Head of caudate nucleus (tissue), 42 donors: Measurements from ENCODE around the gene INPP4A.
"Not testable (repeated sequence)": the region's sequence is repeated elsewhere in the genome, so short reads cannot be mapped to it uniquely, and the experiment has no call there.

Source experiments
- DNase-seq, 42 donors: peaks; one replicate each; pipeline versions ENCODE4 v3.0.0 to v3.0.0-alpha.2; 2020 to 2021; ENCODE audit warnings: mixed read lengths in 7 of 42
- intact Hi-C: fragments of 100-400 bp; cut with DNase I; formaldehyde crosslinking; loops from one replicate; pipeline ENCODE4 v1.15.0; 2022

INPP4A gene

DNA sequence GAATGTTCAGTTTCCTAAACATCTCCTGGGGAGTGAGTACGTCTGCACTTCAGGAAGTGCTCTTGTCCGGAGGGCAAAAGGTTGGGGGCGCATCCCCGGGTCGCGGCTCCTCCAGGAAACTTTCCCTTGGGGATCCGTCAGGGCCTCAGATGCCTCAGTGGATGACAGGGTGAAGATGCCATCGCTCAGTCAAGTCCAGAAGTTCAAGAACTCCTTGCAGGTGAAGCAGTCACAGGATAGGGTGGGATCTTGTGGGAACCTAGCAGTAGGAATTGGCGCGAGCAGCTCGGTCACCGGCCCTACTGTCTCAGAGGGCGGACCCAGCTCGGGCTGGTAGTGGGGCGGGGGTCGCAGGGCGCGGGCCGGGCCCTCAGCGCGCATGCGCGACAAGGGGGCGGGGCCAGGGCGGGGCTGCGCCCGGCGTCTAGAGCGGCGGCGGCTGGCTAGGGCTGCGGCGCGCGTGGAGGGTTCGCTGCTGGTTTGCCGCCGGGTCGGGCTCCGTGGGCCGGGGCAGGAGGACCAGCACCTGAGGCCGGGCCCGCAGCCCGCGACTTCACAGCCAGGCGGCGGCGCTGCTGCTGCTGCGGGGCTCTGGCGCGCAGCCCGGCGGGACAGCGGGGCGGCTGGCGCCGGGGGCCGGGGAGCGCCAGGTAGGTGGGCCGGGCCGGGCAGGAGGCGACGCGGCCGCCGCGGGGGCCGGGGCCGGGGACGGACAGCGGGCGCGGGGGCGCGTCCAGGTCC is at the start of gene INPP4A:
INPP4A (plus strand) TSS at position 423 of the 741 bp plus-strand sequence. CDS start 75,191 bp downstream, outside the sequence.
- intact Hi-C loops = no loop called here

DNA sequence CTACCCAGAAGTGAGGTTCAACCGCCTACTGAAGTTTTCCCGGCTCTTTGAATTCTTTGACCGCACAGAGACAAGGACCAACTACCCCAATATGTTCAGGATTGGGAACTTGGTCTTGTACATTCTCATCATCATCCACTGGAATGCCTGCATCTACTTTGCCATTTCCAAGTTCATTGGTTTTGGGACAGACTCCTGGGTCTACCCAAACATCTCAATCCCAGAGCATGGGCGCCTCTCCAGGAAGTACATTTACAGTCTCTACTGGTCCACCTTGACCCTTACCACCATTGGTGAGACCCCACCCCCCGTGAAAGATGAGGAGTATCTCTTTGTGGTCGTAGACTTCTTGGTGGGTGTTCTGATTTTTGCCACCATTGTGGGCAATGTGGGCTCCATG is 48.7 kb upstream of the INPP4A start:
- intact Hi-C loops = no loop called here
- no peak for DNase-seq

More for the DNA sequence above, at the start of gene INPP4A:
- peak in 41 of 42 donors; percentile 28 to 88 (median 78) for DNase-seq

DNA sequence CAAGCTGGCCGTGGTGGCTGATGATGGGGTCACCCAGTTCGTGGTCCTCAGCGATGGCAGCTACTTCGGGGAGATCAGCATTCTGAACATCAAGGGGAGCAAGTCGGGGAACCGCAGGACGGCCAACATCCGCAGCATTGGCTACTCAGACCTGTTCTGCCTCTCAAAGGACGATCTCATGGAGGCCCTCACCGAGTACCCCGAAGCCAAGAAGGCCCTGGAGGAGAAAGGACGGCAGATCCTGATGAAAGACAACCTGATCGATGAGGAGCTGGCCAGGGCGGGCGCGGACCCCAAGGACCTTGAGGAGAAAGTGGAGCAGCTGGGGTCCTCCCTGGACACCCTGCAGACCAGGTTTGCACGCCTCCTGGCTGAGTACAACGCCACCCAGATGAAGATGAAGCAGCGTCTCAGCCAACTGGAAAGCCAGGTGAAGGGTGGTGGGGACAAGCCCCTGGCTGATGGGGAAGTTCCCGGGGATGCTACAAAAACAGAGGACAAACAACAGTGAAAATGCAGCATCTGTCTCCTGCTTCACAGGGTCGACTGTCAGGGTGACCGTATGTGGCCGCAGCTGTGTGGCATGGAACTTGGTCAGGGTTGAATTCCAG is 47.8 kb upstream of the INPP4A start:
- intact Hi-C loops = no loop called here
- no peak for DNase-seq

DNA sequence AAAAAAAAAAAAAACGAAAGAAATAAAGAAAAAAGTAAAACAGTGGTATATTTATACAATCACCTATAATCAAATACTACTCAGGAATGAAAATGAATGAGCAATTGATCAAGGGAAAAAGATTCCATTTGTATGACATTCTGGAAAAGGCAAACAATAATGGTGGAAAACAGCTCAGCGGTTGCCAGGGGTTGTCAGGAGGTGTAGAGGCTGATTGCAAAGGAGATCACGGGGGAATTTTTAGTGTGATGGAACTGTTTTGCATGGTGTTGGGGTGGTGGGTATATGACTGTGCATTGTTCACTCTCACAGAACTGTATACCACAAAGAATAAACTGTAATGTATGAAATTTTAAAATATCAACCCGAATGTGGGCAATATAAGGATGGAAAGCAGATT is 45.5 kb upstream of the INPP4A start:
- intact Hi-C loops = no loop called here
- DNase-seq = peak in 1 of 42 donors; percentile 10

DNA sequence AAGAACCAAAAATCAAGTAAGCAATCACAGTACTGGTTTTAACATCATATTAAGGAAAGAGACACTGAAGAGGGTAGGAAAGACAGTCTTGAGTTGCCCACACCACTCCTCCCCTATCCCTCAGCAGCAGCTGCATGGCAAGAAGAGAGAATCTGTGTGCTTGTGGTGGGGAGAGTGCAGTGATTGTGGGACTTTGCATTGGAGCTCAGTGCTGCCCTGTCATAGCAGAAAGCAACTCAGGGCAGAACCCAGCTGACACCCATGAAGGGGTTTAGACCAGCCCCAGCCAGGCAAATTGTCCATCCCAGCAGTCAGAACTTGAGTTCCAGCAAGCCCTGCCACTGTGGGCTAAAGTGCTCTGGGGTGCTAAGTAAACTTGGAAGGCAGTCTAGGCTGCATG is 40.8 kb upstream of the INPP4A start:
- peak in 2 of 42 donors; percentile 4 to 29 for DNase-seq
- intact Hi-C loops = no loop called here

DNA sequence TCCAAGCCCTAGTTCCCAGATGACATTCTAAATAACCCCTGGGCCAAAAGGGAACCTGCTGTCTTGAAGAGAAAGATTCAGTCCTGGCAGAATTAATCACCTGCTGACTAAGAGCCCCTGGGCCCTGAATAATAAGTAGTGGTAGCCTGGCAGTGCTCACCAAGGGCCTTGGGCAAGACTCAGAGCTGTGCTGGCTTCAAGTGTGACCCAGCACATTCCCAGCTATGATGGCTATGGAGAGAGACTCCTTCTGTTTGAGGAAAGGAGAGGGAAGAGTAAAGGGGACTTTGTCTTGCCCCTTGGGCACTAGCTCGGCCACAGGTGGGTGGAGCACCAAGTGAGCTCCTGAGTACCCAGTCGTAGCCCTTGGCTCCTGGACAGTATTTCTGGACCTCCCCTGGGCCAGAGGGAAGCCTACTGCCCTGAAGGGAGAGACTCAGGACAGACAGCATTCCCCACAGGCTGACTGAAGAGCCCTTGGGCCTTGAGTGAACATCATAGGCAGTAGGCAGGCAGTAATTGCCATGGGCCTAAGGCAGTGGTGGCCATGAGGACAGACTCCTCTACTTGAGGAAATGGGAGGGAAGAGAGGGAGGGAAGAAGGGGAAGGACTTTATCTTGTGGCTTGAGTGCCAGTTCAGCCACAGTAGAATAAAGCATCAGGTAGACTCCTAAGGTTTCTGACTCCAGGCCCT is 40.0 kb upstream of the INPP4A start:
- peak in 2 of 42 donors; percentile 25 to 36 for DNase-seq
- intact Hi-C loops = no loop called here

DNA sequence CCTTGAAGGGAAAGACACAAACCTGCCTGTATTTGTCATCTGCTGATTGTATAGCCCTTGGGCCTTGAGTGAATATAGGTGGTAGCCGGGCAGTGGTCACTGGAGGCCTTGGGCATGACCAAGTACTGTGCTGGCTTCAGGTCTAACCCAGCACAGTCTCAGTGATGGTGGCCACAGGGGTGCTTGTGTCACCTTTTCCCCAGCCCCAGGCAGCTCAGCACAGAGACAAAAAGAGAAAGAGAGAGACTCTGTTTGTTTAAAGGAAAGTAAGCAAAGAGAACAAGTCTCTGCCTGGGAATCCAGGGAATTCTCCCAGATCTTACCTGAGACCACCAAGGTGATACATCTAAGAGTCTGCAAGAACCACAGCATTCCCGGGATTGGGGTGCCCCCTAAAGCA is 39.4 kb upstream of the INPP4A start:
- peak in 1 of 42 donors; percentile 4 for DNase-seq

DNA sequence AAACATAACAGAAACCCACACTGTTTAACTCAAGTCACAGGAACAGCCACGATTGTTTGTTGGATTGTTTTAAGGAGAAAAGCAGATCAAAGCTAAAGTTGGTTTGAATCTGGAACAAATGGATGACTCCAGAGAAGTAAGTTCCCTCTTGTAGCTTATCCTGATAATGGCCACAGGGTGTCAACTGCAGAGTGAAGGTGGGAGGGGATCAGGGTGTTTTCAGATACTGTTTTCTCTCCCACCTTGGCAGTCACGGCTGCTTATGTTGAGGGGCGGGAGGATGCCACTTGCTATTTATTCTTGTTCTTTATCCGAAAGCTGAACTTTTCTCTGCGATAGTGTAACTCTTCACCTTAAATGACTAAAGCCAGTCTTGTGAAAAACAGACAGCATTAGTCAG is 36.5 kb upstream of the INPP4A start:
- intact Hi-C loops = no loop called here
- peak in 1 of 42 donors; percentile 26 for DNase-seq

More for the DNA sequence above, 39.4 kb upstream of the INPP4A start:
- intact Hi-C loops = no loop called here

DNA sequence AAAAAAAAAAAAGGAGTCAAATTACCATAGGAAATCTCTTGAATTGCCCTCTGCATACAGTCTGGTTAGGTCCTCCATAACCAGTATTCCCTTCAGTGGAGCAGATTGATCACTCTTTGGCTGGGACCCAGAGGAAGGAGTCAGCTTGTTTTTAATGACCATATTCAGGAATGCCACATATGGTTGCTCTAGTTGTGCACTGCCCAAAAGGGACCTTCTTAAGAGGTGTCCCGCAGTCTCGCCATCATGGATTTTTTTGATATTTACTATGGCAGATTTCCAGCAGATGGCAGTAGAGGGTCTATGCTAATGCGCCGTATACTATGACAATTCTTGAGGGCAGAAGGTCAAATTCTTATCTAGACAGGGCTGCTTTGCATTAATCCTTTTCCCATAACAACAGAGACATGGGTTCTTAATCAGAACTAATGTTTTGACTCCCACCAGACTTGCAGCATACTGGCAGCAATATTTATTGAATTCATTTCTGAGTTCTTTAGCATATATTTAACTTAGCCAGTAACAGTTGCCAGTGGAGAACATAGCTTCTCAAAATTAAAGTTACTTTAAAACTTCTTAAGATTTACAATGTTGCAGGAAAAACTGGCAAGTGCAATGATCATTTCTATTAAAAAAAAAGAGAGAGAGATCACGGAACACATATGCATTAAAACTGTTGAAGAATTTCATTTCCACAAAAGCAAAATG is 31.8 kb upstream of the INPP4A start:
- DNase-seq = peak in 19 of 42 donors; percentile 17 to 78 (median 46)
- intact Hi-C loops = no loop called here

DNA sequence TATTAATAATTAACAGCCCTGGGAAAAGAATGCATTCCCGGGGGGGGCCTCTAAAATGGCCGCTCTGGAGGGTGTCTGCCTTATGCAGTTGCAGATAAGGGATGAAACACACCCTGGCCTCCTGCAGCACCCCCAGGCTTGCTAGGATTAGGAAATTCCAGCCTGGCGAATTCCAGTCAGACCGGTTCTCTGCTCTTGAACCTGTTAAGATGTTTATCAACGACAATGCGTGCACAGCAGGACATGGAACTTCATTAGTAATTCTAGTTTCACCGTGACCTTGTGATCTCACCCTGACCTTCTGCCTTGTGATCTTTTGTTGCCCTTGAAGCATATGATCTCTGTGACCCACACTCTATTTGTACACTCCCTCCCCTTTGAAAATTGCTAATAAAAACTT is 30.4 kb upstream of the INPP4A start:
- intact Hi-C loops = not testable (repeated sequence)
- DNase-seq = peak in 1 of 42 donors; percentile 27

DNA sequence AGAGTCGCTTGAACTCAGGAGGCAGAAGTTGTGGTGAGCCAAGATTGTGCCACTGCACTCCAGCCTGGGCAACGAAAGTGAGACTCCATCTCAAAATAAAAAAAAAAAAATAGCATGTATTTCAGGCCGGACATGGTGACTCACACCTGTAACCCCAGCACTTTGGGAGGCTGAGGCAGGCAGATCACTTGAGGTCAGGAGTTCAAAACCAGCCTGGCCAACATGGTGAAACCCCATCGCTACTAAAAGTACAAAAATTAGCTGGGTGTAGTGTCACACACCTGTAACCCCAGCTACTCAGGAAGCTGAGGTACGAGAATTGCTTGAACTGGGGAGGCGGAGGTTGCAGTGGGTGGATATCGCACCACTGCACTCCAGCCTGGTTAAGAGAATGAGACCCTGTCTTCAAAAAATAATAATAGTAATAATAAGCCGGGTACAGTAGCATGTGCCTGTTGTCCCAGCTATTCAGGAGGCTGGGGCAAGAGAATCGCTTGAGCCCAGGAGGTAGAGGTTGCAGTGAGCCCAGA is 28.9 kb upstream of the INPP4A start:
- intact Hi-C loops = not testable (repeated sequence)
- peak in 1 of 42 donors; percentile 17 for DNase-seq

DNA sequence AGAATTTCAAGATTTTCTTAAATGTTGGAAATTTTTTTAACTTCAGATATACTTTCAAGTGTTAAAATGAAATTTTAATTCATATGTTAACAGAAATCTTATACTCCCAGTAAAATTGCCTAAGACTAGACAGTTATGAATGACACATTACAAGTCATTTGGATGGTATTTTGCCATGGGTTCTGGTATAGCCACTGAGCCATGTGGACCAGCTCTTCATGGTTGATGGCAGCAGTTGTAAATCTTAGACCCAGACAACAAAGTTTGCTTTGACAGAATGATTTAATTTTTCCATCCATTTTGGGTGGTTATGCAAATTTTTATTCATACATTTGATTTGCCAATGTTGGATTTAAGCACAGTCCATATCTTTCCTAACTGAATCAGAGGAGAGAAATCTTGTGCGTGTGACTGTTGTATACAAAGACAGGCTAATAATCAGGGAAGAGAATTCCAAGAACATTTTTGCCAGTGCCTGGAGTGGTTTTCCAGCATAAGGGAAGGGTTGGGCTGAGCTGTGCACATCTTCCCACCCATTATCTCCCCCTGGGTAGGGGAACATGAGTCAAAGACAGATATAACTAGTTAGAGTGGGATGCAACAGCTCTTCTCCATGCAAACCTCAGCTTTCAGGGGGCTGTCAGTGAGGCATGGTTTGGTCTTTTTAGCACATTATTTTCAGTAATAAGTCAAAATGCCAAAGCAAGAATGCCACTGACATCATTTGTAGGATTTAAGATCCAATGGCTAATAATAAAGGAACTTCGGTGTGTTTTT is 28.1 kb upstream of the INPP4A start:
- peak in 6 of 42 donors; percentile 15 to 42 (median 36) for DNase-seq
- intact Hi-C loops = no loop called here

DNA sequence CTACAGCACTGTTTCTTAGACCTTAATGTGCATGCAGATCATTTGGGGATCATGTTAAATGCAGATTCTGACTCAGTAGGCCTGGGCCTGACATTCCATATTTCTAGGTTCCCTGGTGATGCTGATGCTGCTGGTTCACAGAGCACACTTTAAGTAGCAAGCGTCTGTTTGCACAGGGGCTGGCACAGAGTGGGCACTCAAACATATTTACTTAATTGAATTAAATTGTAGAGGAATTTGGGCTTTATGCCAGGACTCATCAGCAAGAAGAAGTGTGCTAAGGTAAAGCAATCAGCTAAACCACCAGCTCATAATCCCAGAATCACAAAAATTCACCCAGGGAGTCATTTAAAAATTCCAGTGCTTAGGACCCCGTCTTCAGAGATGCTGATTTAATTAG is 25.1 kb upstream of the INPP4A start:
- intact Hi-C loops = no loop called here
- DNase-seq = peak in 1 of 42 donors; percentile 10

DNA sequence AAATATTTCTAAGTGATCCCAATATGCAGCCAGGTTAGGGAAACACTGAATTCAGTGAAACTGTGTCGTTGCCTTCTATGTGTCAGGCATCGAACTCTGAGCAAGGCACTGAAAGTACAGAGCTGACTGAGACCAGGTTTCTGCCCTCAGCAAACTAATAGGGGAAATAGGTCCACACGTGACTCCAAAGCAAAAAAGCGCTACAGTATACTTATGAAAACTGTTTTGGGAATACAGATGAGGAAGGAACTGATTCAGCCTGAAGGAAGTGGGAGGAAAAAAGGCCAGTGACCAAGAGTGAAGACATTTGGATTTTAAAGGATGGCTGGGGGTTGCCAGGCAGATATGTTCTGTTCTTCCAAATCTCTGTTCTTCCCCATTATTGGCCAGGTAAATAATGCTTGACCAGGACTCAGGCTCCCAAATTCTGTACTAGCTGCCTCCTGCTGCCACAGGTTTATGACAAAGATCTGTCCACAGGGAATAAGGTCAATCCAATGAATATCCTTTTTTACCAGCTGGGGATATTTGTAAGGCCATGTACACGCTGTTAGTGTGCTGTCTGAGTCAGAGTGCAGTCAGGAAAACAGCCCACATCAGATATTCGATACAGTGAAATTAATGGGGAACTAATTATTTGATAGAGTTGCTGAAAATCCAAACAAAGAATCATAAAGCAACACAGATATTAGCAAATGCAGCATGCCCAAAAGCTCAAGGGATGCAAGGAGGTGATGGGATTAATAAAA is 24.5 kb upstream of the INPP4A start:
- intact Hi-C loops = loop anchor here (10.0 kb wide), 1 partner anchor 115 kb away; no protein-coding TSS in a partner anchor
- no peak for DNase-seq

DNA sequence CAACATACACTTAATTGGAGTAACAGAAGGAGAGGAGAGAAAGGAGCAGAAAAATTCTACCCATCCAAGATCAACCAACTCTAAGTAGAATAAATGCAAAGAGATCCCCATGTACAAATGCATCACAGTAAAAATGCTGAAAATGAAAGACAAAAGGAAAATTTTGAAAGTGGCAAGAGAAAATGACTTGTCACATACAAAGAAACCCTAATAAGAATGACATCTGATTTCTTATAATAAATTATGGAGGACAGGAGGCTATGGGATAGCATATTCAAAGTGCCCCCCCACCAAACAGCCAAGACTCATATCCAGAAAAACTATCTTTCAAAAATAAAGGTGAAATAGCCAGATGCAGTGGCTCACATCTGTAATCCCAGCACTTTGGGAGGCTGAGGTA is 22.2 kb upstream of the INPP4A start:
- intact Hi-C loops = loop anchor here (10.0 kb wide), 1 partner anchor 112 kb away; no protein-coding TSS in a partner anchor
- DNase-seq = no peak

DNA sequence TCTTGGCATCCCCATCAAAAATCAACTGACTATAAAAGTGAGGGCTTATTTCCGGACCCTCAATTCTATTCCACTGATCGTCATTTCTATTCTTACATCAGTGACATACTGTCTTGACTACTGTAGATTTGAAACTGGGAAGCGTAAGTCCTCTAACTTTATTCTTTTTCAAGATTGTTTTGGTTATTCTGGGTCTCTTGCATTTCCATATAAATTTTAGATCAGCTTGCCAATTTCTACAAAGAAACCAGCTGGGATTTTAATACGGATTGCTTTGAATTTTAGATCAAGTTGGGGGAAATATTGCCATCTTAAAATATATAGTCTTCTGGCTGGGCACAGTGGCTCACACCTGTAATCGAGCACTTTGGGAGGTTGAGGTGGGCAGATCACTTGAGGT is 17.9 kb upstream of the INPP4A start:
- intact Hi-C loops = loop anchor here (10.0 kb wide), 1 partner anchor 108 kb away; no protein-coding TSS in a partner anchor
- no peak for DNase-seq

DNA sequence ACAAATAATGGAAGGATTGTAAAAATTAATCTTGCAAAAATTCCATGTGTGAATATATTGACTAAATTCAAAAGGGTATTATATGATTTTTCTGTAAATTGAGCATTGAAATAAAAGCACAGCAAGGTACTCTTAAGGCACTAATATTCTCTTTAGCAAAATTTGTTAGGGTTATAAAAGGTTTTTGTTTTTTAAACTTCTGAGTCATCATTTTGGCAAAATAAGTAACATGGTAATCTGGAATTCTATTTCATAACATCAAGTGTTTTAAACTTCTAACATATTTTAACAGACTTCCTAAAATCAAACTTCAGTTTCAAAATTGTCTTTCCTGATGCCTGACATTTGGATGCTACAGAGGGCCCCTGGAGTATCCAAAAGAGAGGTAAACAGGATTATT is 12.5 kb upstream of the INPP4A start:
- intact Hi-C loops = no loop called here
- DNase-seq = no peak
